HPDE6-E6E7 (cell line): ENCODE results near the gene RRM2.
A peak's percentile ranks its signal among the peaks of the same experiment; 100 is the strongest.

ENCODE experiments used
- DNase-seq: peaks from one replicate; pipeline ENCODE4 v3.0.0; 2011; ENCODE audit warnings: missing footprints; ENCODE audit errors: extremely low spot score

Gene RRM2

GRCh38 chr2:10122500-10123280 is at the start of gene RRM2:
RRM2 (plus strand) TSS chr2:10122739; CDS start chr2:10122799, 60 bp downstream.
- DNase-seq: peak; percentile 92

- DNase-seq: no peak
Measured at GRCh38 chr2:10073706-10074105, 48.8 kb upstream of the RRM2 start.

- no peak for DNase-seq
Measured at GRCh38 chr2:10075101-10075500, 47.4 kb upstream of the RRM2 start.

GRCh38 chr2:10075571-10076209 is 46.8 kb upstream of the RRM2 start:
- no peak for DNase-seq

GRCh38 chr2:10076511-10076910 is 46.0 kb upstream of the RRM2 start:
- no peak for DNase-seq

- no peak for DNase-seq
Measured at GRCh38 chr2:10076988-10077527, 45.5 kb upstream of the RRM2 start.

- DNase-seq: no peak
Measured at GRCh38 chr2:10078001-10078400, 44.5 kb upstream of the RRM2 start.

GRCh38 chr2:10078704-10079265 is 43.8 kb upstream of the RRM2 start:
- DNase-seq: no peak

- no peak for DNase-seq
Measured at GRCh38 chr2:10079266-10079869, 43.2 kb upstream of the RRM2 start.

GRCh38 chr2:10079870-10080535 is 42.5 kb upstream of the RRM2 start, which contains the start of gene CYS1:
CYS1 (minus strand) TSS chr2:10080411; CDS start chr2:10080223, 188 bp downstream.
- no peak for DNase-seq

GRCh38 chr2:10080536-10081304 is 41.8 kb upstream of the RRM2 start:
- DNase-seq: no peak

GRCh38 chr2:10083046-10083445 is 39.5 kb upstream of the RRM2 start:
- no peak for DNase-seq

- no peak for DNase-seq
Measured at GRCh38 chr2:10083692-10084211, 38.8 kb upstream of the RRM2 start.

GRCh38 chr2:10084223-10084865 is 38.2 kb upstream of the RRM2 start:
- DNase-seq: no peak

- DNase-seq: no peak
Measured at GRCh38 chr2:10085043-10085667, 37.4 kb upstream of the RRM2 start.

- DNase-seq: no peak
Measured at GRCh38 chr2:10085668-10086059, 36.9 kb upstream of the RRM2 start.

- no peak for DNase-seq
Measured at GRCh38 chr2:10086950-10087349, 35.6 kb upstream of the RRM2 start.

- no peak for DNase-seq
Measured at GRCh38 chr2:10087360-10087759, 35.2 kb upstream of the RRM2 start.

GRCh38 chr2:10089565-10090190 is 32.9 kb upstream of the RRM2 start:
- DNase-seq: no peak
